Small intestine (tissue), 7 donors: ENCODE measurements around the gene COMMD9. TPM values are rescaled to one million over a fixed set of nuclear protein-coding genes. Genes with fewer than 3 reads are reported as not detected.

Experiments used
- DNase-seq, 2 donors: peaks; one replicate each; pipeline versions ENCODE4 v3.0.0 to v3.0.0-alpha.2; 2013
- FAIRE-seq: peaks from 2 replicates; lab custom pipeline; 2012; peaks lifted over from hg19 to GRCh38; lab: Jason Lieb, UNC
- H3K27ac ChIP-seq, 3 donors: one replicate each; pipeline ENCODE4 v1.5.1; 2013; ENCODE audit warnings: low read length in 2 of 3, mild to moderate bottlenecking in 2 of 3, control low read depth in 1 of 3, inconsistent platforms in 1 of 3, low read depth in 1 of 3, moderate library complexity in 1 of 3
- H3K27me3 ChIP-seq, 3 donors: one replicate each; pipeline ENCODE4 v1.6.1; 2013; ENCODE audit warnings: low read length in 3 of 3, inconsistent platforms in 1 of 3; ENCODE audit not compliant: control insufficient read depth in 3 of 3, insufficient read depth in 3 of 3
- H3K36me3 ChIP-seq, 3 donors: one replicate each; pipeline ENCODE4 v1.6.1; 2013; ENCODE audit warnings: low read length in 3 of 3, inconsistent platforms in 1 of 3, low read depth in 1 of 3, mild to moderate bottlenecking in 1 of 3, moderate library complexity in 1 of 3; ENCODE audit not compliant: control insufficient read depth in 3 of 3, insufficient read depth in 2 of 3
- H3K4me1 ChIP-seq, 3 donors: one replicate each; pipeline ENCODE4 v1.6.1; 2013; ENCODE audit warnings: low read length in 2 of 3, inconsistent platforms in 1 of 3, low read depth in 1 of 3, mild to moderate bottlenecking in 1 of 3, moderate library complexity in 1 of 3; ENCODE audit not compliant: control insufficient read depth in 3 of 3, insufficient read depth in 2 of 3
- H3K4me3 ChIP-seq, 3 donors: one replicate each; pipeline ENCODE4 v1.5.1; 2013; ENCODE audit warnings: low read length in 3 of 3, control low read depth in 1 of 3, inconsistent platforms in 1 of 3, low read depth in 1 of 3, mild to moderate bottlenecking in 1 of 3, moderate library complexity in 1 of 3
- H3K9me3 ChIP-seq, 2 donors: one replicate each; pipeline ENCODE4 v1.6.1; 2013; ENCODE audit warnings: low read depth in 1 of 2, low read length in 1 of 2; ENCODE audit not compliant: control insufficient read depth in 2 of 2, insufficient read depth in 1 of 2
- WGBS, 3 donors: extraction: QIAGEN DNeasy Blood & Tissue Kit; methylation state at CpG; one replicate each; pipeline ENCODE4 v1.1.7; 2013; 5-methylcytosine and 5-hydroxymethylcytosine counted together
- polyA plus RNA-seq, 4 donors: library from polyadenylated mRNA; stranded (reverse) in 3 of 4; unstranded in 1 of 4; fragments of 200-250 nt in 3 of 4; fragments of 120-200 nt in 1 of 4; gene quantifications; one replicate each; pipeline versions ENCODE4 v1.2.1 to v1.2.3, GENCODE V29; 2013
- donor health status: healthy with polysubstance abuse.
- donor health status: control.
- donor health status: control.
- donor health status: Bipolar disorder and iron deficiency.
- donor health status: healthy.

The COMMD9 gene
- polyA plus RNA-seq, 4 donors, result 27.0 to 60.4 (median 37.8) TPM

- FAIRE-seq (no peak), DNase-seq (no peak)
- WGBS, 3 donors, result 89 to 93% (median 92%) methylated on average over 9 of the region's 9 CpGs
- Histone ChIP-seq H3K27me3 (no peaks in the 10 kb centered on the region), H3K27ac (no peak overlapping the region), H3K4me3 (no peak overlapping the region), H3K4me1 (no peaks in the 10 kb centered on the region), H3K36me3 (peaks cover 12 to 50% (median 12%) of the 10 kb centered on the region in 3 donors), H3K9me3 (peaks cover 0 to 4% of the 10 kb centered on the region in 2 donors)
Measured at GRCh38 chr11:36270701-36271100, 18.5 kb downstream of the COMMD9 start.

DNA sequence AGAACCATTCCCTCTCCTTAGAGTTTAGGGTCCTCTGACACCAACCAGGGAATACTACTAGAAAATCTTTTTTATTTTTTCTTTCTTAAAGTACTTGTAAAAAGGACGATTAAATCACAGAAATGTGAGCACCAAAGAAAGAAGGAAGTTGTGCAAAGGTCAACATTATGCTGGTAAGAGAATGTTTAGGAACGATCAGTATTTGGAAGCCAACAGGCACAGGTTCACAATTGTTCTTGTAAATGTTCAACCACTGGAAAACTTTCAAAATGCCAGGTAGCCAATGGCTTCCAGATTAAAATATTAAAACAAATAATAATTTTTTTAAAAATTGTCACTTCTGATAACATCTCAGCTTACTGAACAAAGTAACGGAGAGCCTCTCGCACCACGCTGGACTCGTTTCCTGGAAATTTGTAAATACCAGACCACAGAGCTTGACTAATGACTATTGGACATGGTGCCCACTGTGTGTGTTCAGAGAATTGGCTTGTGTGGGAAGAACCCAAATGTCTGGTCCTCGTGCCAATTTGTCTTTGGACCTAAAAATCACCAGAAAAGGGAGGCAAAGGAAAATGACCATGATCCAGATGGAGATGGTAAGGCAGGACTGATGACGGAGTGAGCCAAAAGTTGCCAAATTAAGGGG, 20.8 kb downstream of the COMMD9 start:
- FAIRE-seq (no peak), DNase-seq (no peak)
- peaks cover 0 to 33% (median 6%) of the 10 kb centered on the region in 3 donors for H3K36me3 ChIP-seq
- H3K4me3 ChIP-seq, result no peak overlapping the region
- peaks cover 0 to 4% of the 10 kb centered on the region in 2 donors for H3K9me3 ChIP-seq
- no peaks in the 10 kb centered on the region for H3K27me3 ChIP-seq
- no peaks in the 10 kb centered on the region for H3K4me1 ChIP-seq
- H3K27ac ChIP-seq, result no peak overlapping the region
- WGBS, 3 donors, result 63 to 72% (median 70%) methylated on average over 8 of the region's 8 CpGs

- no peak for DNase-seq
- Histone ChIP-seq H3K4me3 (no peak overlapping the region), H3K27me3 (no peaks in the 10 kb centered on the region), H3K9me3 (no peaks in the 10 kb centered on the region), H3K27ac (no peak overlapping the region), H3K36me3 (peaks cover 0 to 20% (median 2%) of the 10 kb centered on the region in 3 donors), H3K4me1 (no peaks in the 10 kb centered on the region)
- FAIRE-seq, result no peak
- WGBS, 3 donors, result 60 to 67% (median 66%) methylated on average over 5 of the region's 5 CpGs
Measured at GRCh38 chr11:36266767-36267166, 22.5 kb downstream of the COMMD9 start.

- Histone ChIP-seq H3K4me1 (no peaks in the 10 kb centered on the region), H3K4me3 (no peak overlapping the region), H3K27ac (no peak overlapping the region), H3K36me3 (peaks cover 0 to 12% (median 2%) of the 10 kb centered on the region in 3 donors), H3K27me3 (no peaks in the 10 kb centered on the region), H3K9me3 (no peaks in the 10 kb centered on the region)
- 29 to 34% (median 30%) methylated on average over 11 to 13 of the region's 13 CpGs for WGBS, 3 donors
- FAIRE-seq (no peak), DNase-seq (peak; percentile 51 to 60)
Measured at GRCh38 chr11:36265793-36266628, 23.2 kb downstream of the COMMD9 start.

GRCh38 chr11:36264973-36265344, 24.3 kb downstream of the COMMD9 start:
- DNase-seq (no peak), FAIRE-seq (no peak)
- Histone ChIP-seq H3K36me3 (peaks cover 0 to 2% (median 0%) of the 10 kb centered on the region in 3 donors), H3K9me3 (no peaks in the 10 kb centered on the region), H3K4me1 (no peaks in the 10 kb centered on the region), H3K27me3 (no peaks in the 10 kb centered on the region), H3K27ac (no peak overlapping the region), H3K4me3 (no peak overlapping the region)
- 73 to 86% (median 81%) methylated on average over 5 of the region's 5 CpGs for WGBS, 3 donors

GRCh38 chr11:36264011-36264972, 24.9 kb downstream of the COMMD9 start:
- FAIRE-seq (no peak), DNase-seq (no peak)
- Histone ChIP-seq H3K27ac (no peak overlapping the region), H3K27me3 (no peaks in the 10 kb centered on the region), H3K9me3 (no peaks in the 10 kb centered on the region), H3K36me3 (peaks cover 0 to 2% (median 0%) of the 10 kb centered on the region in 3 donors), H3K4me3 (no peak overlapping the region), H3K4me1 (no peaks in the 10 kb centered on the region)
- WGBS, 3 donors, result 59 to 70% (median 67%) methylated on average over 9 of the region's 9 CpGs

GRCh38 chr11:36261094-36261493, 28.1 kb downstream of the COMMD9 start:
- peaks cover 0 to 5% of the 10 kb centered on the region in 2 donors for H3K9me3 ChIP-seq
- peaks cover 0 to 9% (median 0%) of the 10 kb centered on the region in 3 donors for H3K27me3 ChIP-seq
- 73 to 86% (median 83%) methylated on average over 4 of the region's 4 CpGs for WGBS, 3 donors
- DNase-seq (no peak), FAIRE-seq (no peak)
- H3K36me3 ChIP-seq, result no peaks in the 10 kb centered on the region
- H3K27ac ChIP-seq, result no peak overlapping the region
- peaks cover 0 to 5% (median 0%) of the 10 kb centered on the region in 3 donors for H3K4me1 ChIP-seq
- no peak overlapping the region for H3K4me3 ChIP-seq
